Astrocyte (in vitro differentiated cells and primary cell): ENCODE results near the gene GPRIN1.

Experiments
- CTCF ChIP-seq: IDR thresholded peaks from 2 replicates; pipeline ENCODE4 v1.5.1; 2011; ENCODE audit warnings: low read depth, mild to moderate bottlenecking, inconsistent platforms, low read length, moderate library complexity; ENCODE audit not compliant: insufficient read depth
- EZH2 ChIP-seq: IDR thresholded peaks from 2 replicates; pipeline ENCODE4 v1.6.1; 2012; ENCODE audit warnings: mild to moderate bottlenecking, low read length, inconsistent platforms; ENCODE audit not compliant: insufficient read depth

GRCh38 chr5:176638437-176638836, 28.5 kb upstream of the GPRIN1 start:
- TF ChIP-seq CTCF (no peak), EZH2 (no peak)
